K562 (cell line): Measurements from ENCODE around the gene DNAH3. TPM values are rescaled to one million over a fixed set of nuclear protein-coding genes. Genes with fewer than 3 reads are reported as not detected.
A peak's percentile ranks its signal among the peaks of the same experiment; 100 is the strongest.

Experiments
- ARHGAP35 ChIP-seq: fragments of 450-650 bp; IDR thresholded peaks from 2 replicates; pipeline ENCODE4 v1.6.1; 2018; ENCODE audit not compliant: partially characterized antibody
- BCOR ChIP-seq: fragments of 450-650 bp; IDR thresholded peaks from 2 replicates; pipeline ENCODE4 v1.6.1; 2016
- CBFA2T2 ChIP-seq: fragments of 450-650 bp; conservative IDR thresholded peaks from 2 replicates; pipeline ENCODE4 v1.6.1; 2017; ENCODE audit warnings: mild to moderate bottlenecking
- GABPB2 ChIP-seq: fragments of 250-450 bp; sonication (Bioruptor Pico); conservative IDR thresholded peaks from 2 replicates; pipeline ENCODE4 v1.5.1; 2021; ENCODE audit warnings: mild to moderate bottlenecking
- HDAC3 ChIP-seq: fragments of 450-650 bp; IDR thresholded peaks from 2 replicates; pipeline ENCODE4 v1.6.1; 2018; ENCODE audit warnings: borderline replicate concordance, mild to moderate bottlenecking, moderate library complexity; ENCODE audit not compliant: partially characterized antibody
- HNRNPK ChIP-seq: fragments of 200-400 bp; formaldehyde crosslinking; IDR thresholded peaks from one replicate; pipeline ENCODE4 v1.6.1; 2018; ENCODE audit warnings: mild to moderate bottlenecking, low read depth, low read length; ENCODE audit not compliant: poor library complexity, severe bottlenecking
- IFI16 ChIP-seq: fragments of 250-450 bp; sonication (Bioruptor Pico); IDR thresholded peaks from 2 replicates; pipeline ENCODE4 v2.1.2; 2022; ENCODE audit warnings: mild to moderate bottlenecking, inconsistent platforms
- MED1 ChIP-seq: sonication (generic); formaldehyde crosslinking; IDR thresholded peaks from 2 replicates; pipeline ENCODE4 v1.8.1; 2023; ENCODE audit warnings: missing genetic modification reagents, borderline replicate concordance
- PTTG1 ChIP-seq: fragments of 450-650 bp; IDR thresholded peaks from 2 replicates; pipeline ENCODE4 v1.6.1; 2016; ENCODE audit warnings: low read depth, mild to moderate bottlenecking, missing genetic modification characterization, missing compliant biosample characterization
- SMC3 ChIP-seq: conservative IDR thresholded peaks from 2 replicates; pipeline ENCODE4 v1.6.1; 2011; ENCODE audit warnings: low read depth, low read length, improper control_type of control experiment; ENCODE audit not compliant: insufficient read depth
- TFAM ChIP-seq: fragments of 250-450 bp; sonication (Bioruptor Pico); conservative IDR thresholded peaks from 2 replicates; pipeline ENCODE4 v1.5.0; 2021; ENCODE audit warnings: mild to moderate bottlenecking, moderate library complexity
- ZNF57 ChIP-seq: fragments of 450-650 bp; formaldehyde crosslinking; IDR thresholded peaks from 2 replicates; pipeline ENCODE4 v1.4.0; 2020; ENCODE audit warnings: mild to moderate bottlenecking, moderate library complexity
- ZNF785 ChIP-seq: fragments of 250-450 bp; sonication (Bioruptor Pico); IDR thresholded peaks from 2 replicates; pipeline ENCODE4 v1.4.0; 2020; ENCODE audit warnings: mild to moderate bottlenecking
- polyA plus RNA-seq, 8 experiments: library from polyadenylated mRNA; depleted of rRNA in 4 of 8; stranded (reverse) in 5 of 8; unstranded in 3 of 8; fragments of >200 nt; fragmentation: Nextera tagmentation in 2 of 8; fragmentation: Illumina TruSeq in 1 of 8; extraction: Ambion mirVana in 2 of 8; extraction: Trizol in 1 of 8; gene quantifications; 2 replicates each; pipeline versions ENCODE4 v1.2.1 to v1.2.3, GENCODE V29; 2011 to 2014; ENCODE audit warnings: inconsistent platforms in 1 of 8, missing spikeins in 1 of 8
- total RNA-seq, 7 experiments: library from RNA; depleted of rRNA in 6 of 7; stranded (reverse); fragments of >200 nt in 6 of 7; fragmentation: Illumina TruSeq in 2 of 7; extraction: Trizol in 2 of 7; gene quantifications; 2 replicates each; pipeline versions ENCODE4 v1.2.1 to v1.2.3, GENCODE V29; 2011 to 2021; ENCODE audit warnings: low replicate concordance in 1 of 7
- TF ChIP-seq, protein P1 (sequence below), 3 experiments: IDR thresholded peaks in 2 of 3; conservative IDR thresholded peaks in 1 of 3; 2 replicates each; pipeline ENCODE4 v1.5.1; 2011 to 2012; ENCODE audit warnings: low read length in 3 of 3, mild to moderate bottlenecking in 3 of 3, control low read depth in 2 of 3, improper control_type of control experiment in 1 of 3, inconsistent platforms in 1 of 3, low read depth in 1 of 3, mixed read lengths in 1 of 3, moderate library complexity in 1 of 3; ENCODE audit not compliant: insufficient read depth in 2 of 3
- TF ChIP-seq, protein P2 (sequence below): fragments of 250-450 bp; sonication (Bioruptor Pico); IDR thresholded peaks from 2 replicates; pipeline ENCODE4 v1.8.0; 2022; ENCODE audit warnings: inconsistent platforms, mild to moderate bottlenecking, moderate library complexity, borderline replicate concordance
- TF ChIP-seq, protein P3 (sequence below): fragments of 450-650 bp; IDR thresholded peaks from 2 replicates; pipeline ENCODE4 v1.6.1; 2018; ENCODE audit not compliant: partially characterized antibody
- TF ChIP-seq, protein P4 (sequence below): fragments of 250-450 bp; sonication (Bioruptor Pico); IDR thresholded peaks from 2 replicates; pipeline ENCODE4 v1.5.0; 2021; ENCODE audit warnings: mild to moderate bottlenecking, borderline replicate concordance
- TF ChIP-seq, protein P5 (sequence below): sonication (generic); IDR thresholded peaks from 2 replicates; pipeline ENCODE4 v1.6.1; 2016

DNAH3 gene
- total and polyA plus RNA-seq, 9 of the 15 experiments (the other 6 are each of a cell fraction or from before 2014, with no cell fraction given) = 0.32 to 0.84 (median 0.44) TPM

DNA sequence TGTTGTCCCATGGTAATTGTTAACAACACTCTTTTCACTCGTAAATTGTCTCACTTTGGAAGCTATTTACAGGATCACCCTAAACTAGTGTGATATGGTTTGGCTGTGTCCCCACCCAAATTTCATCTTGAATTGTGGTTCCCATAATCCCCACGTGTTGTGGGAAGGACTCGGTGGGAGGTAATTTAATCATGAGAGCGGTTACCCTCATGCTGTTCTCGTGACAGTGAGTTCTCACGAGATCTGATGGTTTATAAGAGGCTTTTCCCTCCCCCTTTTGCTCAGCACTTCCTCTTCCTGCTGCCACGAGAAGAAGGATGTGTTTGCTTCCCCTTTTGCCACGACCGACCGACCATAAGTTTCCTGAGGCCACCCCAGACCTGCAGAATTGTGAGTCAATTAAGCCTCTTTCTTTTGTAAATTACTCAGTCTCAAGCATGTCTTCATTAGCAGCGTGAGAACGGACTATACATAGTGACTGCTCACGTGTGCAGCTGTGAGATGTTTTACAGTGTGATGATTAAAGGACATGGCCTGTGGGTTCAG lies 34.4 kb downstream of the DNAH3 start (continued):
- TF ChIP-seq, protein P1, sequence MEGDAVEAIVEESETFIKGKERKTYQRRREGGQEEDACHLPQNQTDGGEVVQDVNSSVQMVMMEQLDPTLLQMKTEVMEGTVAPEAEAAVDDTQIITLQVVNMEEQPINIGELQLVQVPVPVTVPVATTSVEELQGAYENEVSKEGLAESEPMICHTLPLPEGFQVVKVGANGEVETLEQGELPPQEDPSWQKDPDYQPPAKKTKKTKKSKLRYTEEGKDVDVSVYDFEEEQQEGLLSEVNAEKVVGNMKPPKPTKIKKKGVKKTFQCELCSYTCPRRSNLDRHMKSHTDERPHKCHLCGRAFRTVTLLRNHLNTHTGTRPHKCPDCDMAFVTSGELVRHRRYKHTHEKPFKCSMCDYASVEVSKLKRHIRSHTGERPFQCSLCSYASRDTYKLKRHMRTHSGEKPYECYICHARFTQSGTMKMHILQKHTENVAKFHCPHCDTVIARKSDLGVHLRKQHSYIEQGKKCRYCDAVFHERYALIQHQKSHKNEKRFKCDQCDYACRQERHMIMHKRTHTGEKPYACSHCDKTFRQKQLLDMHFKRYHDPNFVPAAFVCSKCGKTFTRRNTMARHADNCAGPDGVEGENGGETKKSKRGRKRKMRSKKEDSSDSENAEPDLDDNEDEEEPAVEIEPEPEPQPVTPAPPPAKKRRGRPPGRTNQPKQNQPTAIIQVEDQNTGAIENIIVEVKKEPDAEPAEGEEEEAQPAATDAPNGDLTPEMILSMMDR (IDR thresholded peaks at IDR 0.05 in 2 of 3, conservative IDR thresholded peaks at IDR 0.05 in 1 of 3; ENCODE audit: insufficient read depth in 2 of 3, low read depth in 1 of 3, low read length in 3 of 3) = no peak
- no peak for TF ChIP-seq HNRNPK
- no peak for TF ChIP-seq IFI16
- peak; percentile 37 for TF ChIP-seq ARHGAP35
- no peak for TF ChIP-seq ZNF57 (CRISPR knock-in tag)
- no peak for TF ChIP-seq BCOR
- TF ChIP-seq MED1 (CRISPR knock-in tag) = no peak
- TF ChIP-seq, protein P2, sequence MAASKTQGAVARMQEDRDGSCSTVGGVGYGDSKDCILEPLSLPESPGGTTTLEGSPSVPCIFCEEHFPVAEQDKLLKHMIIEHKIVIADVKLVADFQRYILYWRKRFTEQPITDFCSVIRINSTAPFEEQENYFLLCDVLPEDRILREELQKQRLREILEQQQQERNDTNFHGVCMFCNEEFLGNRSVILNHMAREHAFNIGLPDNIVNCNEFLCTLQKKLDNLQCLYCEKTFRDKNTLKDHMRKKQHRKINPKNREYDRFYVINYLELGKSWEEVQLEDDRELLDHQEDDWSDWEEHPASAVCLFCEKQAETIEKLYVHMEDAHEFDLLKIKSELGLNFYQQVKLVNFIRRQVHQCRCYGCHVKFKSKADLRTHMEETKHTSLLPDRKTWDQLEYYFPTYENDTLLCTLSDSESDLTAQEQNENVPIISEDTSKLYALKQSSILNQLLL (CRISPR knock-in tag) = no peak
- TF ChIP-seq TFAM (CRISPR knock-in tag) = no peak
- TF ChIP-seq HDAC3 = no peak
- TF ChIP-seq GABPB2 (CRISPR knock-in tag) = no peak
- TF ChIP-seq, protein P3, sequence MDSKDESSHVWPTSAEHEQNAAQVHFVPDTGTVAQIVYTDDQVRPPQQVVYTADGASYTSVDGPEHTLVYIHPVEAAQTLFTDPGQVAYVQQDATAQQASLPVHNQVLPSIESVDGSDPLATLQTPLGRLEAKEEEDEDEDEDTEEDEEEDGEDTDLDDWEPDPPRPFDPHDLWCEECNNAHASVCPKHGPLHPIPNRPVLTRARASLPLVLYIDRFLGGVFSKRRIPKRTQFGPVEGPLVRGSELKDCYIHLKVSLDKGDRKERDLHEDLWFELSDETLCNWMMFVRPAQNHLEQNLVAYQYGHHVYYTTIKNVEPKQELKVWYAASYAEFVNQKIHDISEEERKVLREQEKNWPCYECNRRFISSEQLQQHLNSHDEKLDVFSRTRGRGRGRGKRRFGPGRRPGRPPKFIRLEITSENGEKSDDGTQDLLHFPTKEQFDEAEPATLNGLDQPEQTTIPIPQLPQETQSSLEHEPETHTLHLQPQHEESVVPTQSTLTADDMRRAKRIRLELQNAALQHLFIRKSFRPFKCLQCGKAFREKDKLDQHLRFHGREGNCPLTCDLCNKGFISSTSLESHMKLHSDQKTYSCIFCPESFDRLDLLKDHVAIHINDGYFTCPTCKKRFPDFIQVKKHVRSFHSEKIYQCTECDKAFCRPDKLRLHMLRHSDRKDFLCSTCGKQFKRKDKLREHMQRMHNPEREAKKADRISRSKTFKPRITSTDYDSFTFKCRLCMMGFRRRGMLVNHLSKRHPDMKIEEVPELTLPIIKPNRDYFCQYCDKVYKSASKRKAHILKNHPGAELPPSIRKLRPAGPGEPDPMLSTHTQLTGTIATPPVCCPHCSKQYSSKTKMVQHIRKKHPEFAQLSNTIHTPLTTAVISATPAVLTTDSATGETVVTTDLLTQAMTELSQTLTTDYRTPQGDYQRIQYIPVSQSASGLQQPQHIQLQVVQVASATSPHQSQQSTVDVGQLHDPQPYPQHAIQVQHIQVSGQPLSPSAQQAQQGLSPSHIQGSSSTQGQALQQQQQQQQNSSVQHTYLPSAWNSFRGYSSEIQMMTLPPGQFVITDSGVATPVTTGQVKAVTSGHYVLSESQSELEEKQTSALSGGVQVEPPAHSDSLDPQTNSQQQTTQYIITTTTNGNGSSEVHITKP = peak; percentile 52
- TF ChIP-seq, protein P4, sequence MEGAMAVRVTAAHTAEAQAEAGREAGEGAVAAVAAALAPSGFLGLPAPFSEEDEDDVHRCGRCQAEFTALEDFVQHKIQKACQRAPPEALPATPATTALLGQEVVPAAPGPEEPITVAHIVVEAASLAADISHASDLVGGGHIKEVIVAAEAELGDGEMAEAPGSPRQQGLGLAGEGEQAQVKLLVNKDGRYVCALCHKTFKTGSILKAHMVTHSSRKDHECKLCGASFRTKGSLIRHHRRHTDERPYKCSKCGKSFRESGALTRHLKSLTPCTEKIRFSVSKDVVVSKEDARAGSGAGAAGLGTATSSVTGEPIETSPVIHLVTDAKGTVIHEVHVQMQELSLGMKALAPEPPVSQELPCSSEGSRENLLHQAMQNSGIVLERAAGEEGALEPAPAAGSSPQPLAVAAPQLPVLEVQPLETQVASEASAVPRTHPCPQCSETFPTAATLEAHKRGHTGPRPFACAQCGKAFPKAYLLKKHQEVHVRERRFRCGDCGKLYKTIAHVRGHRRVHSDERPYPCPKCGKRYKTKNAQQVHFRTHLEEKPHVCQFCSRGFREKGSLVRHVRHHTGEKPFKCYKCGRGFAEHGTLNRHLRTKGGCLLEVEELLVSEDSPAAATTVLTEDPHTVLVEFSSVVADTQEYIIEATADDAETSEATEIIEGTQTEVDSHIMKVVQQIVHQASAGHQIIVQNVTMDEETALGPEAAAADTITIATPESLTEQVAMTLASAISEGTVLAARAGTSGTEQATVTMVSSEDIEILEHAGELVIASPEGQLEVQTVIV (CRISPR knock-in tag) = no peak
- no peak for TF ChIP-seq PTTG1
- TF ChIP-seq ZNF785 (CRISPR knock-in tag) = no peak
- TF ChIP-seq, protein P5, sequence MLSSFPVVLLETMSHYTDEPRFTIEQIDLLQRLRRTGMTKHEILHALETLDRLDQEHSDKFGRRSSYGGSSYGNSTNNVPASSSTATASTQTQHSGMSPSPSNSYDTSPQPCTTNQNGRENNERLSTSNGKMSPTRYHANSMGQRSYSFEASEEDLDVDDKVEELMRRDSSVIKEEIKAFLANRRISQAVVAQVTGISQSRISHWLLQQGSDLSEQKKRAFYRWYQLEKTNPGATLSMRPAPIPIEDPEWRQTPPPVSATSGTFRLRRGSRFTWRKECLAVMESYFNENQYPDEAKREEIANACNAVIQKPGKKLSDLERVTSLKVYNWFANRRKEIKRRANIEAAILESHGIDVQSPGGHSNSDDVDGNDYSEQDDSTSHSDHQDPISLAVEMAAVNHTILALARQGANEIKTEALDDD = no peak
- no peak for TF ChIP-seq SMC3
- no peak for TF ChIP-seq CBFA2T2
